Body of pancreas (tissue), 4 donors: ENCODE measurements around the gene TPK1.

Experiments used
- POLR2A ChIP-seq, 3 donors: fragments of 450-650 bp; IDR thresholded peaks; one replicate each; pipeline ENCODE4 v1.6.1; 2016; ENCODE audit warnings: antibody characterized with exemption in 3 of 3, mild to moderate bottlenecking in 2 of 3
- TF ChIP-seq, protein P1 (sequence below), 7 experiments: fragments of 450-650 bp in 4 of 7; fragments of 200-600 bp in 3 of 7; sonication (generic) in 3 of 7; IDR thresholded peaks; one replicate each; pipeline ENCODE4 v1.5.1; 2016 to 2019; ENCODE audit warnings: antibody characterized with exemption in 7 of 7

DNA sequence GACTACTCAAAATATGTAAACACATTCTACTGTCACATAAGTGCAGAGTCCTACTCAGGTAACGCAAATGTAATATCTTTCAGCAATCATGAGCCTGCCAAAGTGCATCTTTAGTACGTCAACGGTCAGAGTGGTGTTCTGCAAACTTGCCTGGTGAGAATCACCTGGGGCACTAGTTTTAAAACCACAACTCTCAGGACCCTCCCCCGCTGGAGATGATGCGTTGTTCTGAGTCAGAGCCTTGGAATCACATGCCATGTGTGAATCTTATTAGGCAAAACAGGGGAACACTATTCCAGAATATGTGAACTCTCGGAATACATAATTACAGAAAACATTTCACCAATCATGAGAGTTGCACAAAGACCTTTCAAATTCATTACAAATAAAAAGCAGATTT, 115.7 kb downstream of the TPK1 start:
- TF ChIP-seq, protein P1, sequence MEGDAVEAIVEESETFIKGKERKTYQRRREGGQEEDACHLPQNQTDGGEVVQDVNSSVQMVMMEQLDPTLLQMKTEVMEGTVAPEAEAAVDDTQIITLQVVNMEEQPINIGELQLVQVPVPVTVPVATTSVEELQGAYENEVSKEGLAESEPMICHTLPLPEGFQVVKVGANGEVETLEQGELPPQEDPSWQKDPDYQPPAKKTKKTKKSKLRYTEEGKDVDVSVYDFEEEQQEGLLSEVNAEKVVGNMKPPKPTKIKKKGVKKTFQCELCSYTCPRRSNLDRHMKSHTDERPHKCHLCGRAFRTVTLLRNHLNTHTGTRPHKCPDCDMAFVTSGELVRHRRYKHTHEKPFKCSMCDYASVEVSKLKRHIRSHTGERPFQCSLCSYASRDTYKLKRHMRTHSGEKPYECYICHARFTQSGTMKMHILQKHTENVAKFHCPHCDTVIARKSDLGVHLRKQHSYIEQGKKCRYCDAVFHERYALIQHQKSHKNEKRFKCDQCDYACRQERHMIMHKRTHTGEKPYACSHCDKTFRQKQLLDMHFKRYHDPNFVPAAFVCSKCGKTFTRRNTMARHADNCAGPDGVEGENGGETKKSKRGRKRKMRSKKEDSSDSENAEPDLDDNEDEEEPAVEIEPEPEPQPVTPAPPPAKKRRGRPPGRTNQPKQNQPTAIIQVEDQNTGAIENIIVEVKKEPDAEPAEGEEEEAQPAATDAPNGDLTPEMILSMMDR (IDR thresholded peaks at IDR 0.05): no peak
- TF ChIP-seq POLR2A (IDR thresholded peaks at IDR 0.05): no peak
